ENCODE data around the gene ZNF48. TPM values are rescaled to one million over a fixed set of nuclear protein-coding genes. Genes with fewer than 3 reads are reported as not detected.

The ZNF48 gene
- total RNA-seq, 1 donor = 10.9 TPM

- no peak overlapping the region for H3K4me2 ChIP-seq (ENCODE audit: insufficient read depth, low read length)
- H3K79me2 ChIP-seq (ENCODE audit: insufficient read depth, low read length) = peaks cover 73% of the 10 kb centered on the region
- H3K27me3 ChIP-seq (ENCODE audit: insufficient read depth, low read length) = no peaks in the 10 kb centered on the region
- no peaks in the 10 kb centered on the region for H3K9me3 ChIP-seq (ENCODE audit: low read depth, low read length)
- peaks cover 14% of the 10 kb centered on the region for H4K20me1 ChIP-seq (ENCODE audit: insufficient read depth, low read length)
- no peak for DNase-seq (ENCODE audit: insufficient read length, low spot score, missing footprints)
- peaks cover 31% of the 10 kb centered on the region for H3K4me1 ChIP-seq (ENCODE audit: insufficient read depth, low read length)
- H3K4me3 ChIP-seq (ENCODE audit: insufficient read depth, low read length) = no peak overlapping the region
- H3K27ac ChIP-seq (ENCODE audit: low read depth, low read length) = no peak overlapping the region
- peaks cover 58% of the 10 kb centered on the region for H3K36me3 ChIP-seq (ENCODE audit: insufficient read depth, low read length)
- TF ChIP-seq CTCF (IDR thresholded peaks at IDR 0.05; ENCODE audit: extremely low read depth, low read depth, low read length) = no peak
- no peak overlapping the region for H2AFZ ChIP-seq (ENCODE audit: low read length)
Measured at GRCh38 chr16:30357085-30357714, 38.0 kb upstream of the ZNF48 start.

- H3K4me3 ChIP-seq (ENCODE audit: insufficient read depth, low read length) = no peak overlapping the region
- DNase-seq (ENCODE audit: insufficient read length, low spot score, missing footprints) = peak; percentile 25
- H3K4me2 ChIP-seq (ENCODE audit: insufficient read depth, low read length) = no peak overlapping the region
- H3K27me3 ChIP-seq (ENCODE audit: insufficient read depth, low read length) = no peaks in the 10 kb centered on the region
- peaks cover 26% of the 10 kb centered on the region for H3K4me1 ChIP-seq (ENCODE audit: insufficient read depth, low read length)
- peaks cover 9% of the 10 kb centered on the region for H4K20me1 ChIP-seq (ENCODE audit: insufficient read depth, low read length)
- peaks cover 54% of the 10 kb centered on the region for H3K36me3 ChIP-seq (ENCODE audit: insufficient read depth, low read length)
- TF ChIP-seq CTCF (IDR thresholded peaks at IDR 0.05; ENCODE audit: extremely low read depth, low read depth, low read length) = no peak
- no peak overlapping the region for H2AFZ ChIP-seq (ENCODE audit: low read length)
- no peak overlapping the region for H3K27ac ChIP-seq (ENCODE audit: low read depth, low read length)
- no peaks in the 10 kb centered on the region for H3K9me3 ChIP-seq (ENCODE audit: low read depth, low read length)
- peaks cover 80% of the 10 kb centered on the region for H3K79me2 ChIP-seq (ENCODE audit: insufficient read depth, low read length)
Measured at GRCh38 chr16:30357715-30358576, 37.3 kb upstream of the ZNF48 start.

GRCh38 chr16:30358577-30358936 lies 36.7 kb upstream of the ZNF48 start:
- no peak overlapping the region for H2AFZ ChIP-seq (ENCODE audit: low read length)
- DNase-seq (ENCODE audit: insufficient read length, low spot score, missing footprints) = no peak
- peaks cover 54% of the 10 kb centered on the region for H3K36me3 ChIP-seq (ENCODE audit: insufficient read depth, low read length)
- no peak overlapping the region for H3K4me2 ChIP-seq (ENCODE audit: insufficient read depth, low read length)
- no peaks in the 10 kb centered on the region for H3K9me3 ChIP-seq (ENCODE audit: low read depth, low read length)
- no peak for TF ChIP-seq CTCF (IDR thresholded peaks at IDR 0.05; ENCODE audit: extremely low read depth, low read depth, low read length)
- no peak overlapping the region for H3K27ac ChIP-seq (ENCODE audit: low read depth, low read length)
- no peak overlapping the region for H3K4me3 ChIP-seq (ENCODE audit: insufficient read depth, low read length)
- no peaks in the 10 kb centered on the region for H3K27me3 ChIP-seq (ENCODE audit: insufficient read depth, low read length)
- peaks cover 80% of the 10 kb centered on the region for H3K79me2 ChIP-seq (ENCODE audit: insufficient read depth, low read length)
- peaks cover 26% of the 10 kb centered on the region for H3K4me1 ChIP-seq (ENCODE audit: insufficient read depth, low read length)
- peaks cover 9% of the 10 kb centered on the region for H4K20me1 ChIP-seq (ENCODE audit: insufficient read depth, low read length)

Measured in osteoblast (primary cell).